Activated CD8-positive, alpha-beta T cell treated with anti-CD3 and anti-CD28 coated beads for 36 hours (primary cell): Measurements from ENCODE around the gene FSD2. TPM values are rescaled to one million over a fixed set of nuclear protein-coding genes. Genes with fewer than 3 reads are reported as not detected.
A peak's percentile ranks its signal among the peaks of the same experiment; 100 is the strongest.

Experiments
- ATAC-seq: fragments of 200-7000 bp; cut with Tn5 transposase; one replicate; pipeline ENCODE4 v1.10.0; 2021; ENCODE audit warnings: mild to moderate bottlenecking, moderate library complexity
- CTCF ChIA-PET: fragments of 350-600 bp; sonication (Branson Sonifier 250); formaldehyde crosslinking; loops from one replicate; lab custom pipeline; 2021; ENCODE audit warnings: antibody characterized with exemption; lab: Charles Lee
- POLR2A ChIA-PET: fragments of 350-600 bp; sonication (Branson Sonifier 250); formaldehyde crosslinking; loops from one replicate; lab custom pipeline; 2021; ENCODE audit warnings: antibody characterized with exemption; lab: Charles Lee
- DNase-seq: peaks from one replicate; pipeline ENCODE4 v3.0.0-alpha.2; 2020
- H3K27ac Mint-ChIP-seq: one replicate; pipeline ENCODE4 v1.8.0; 2021; ENCODE audit warnings: mild to moderate bottlenecking, mixed read lengths
- H3K27me3 Mint-ChIP-seq: one replicate; pipeline ENCODE4 v1.8.0; 2021; ENCODE audit warnings: mixed read lengths
- H3K36me3 Mint-ChIP-seq: one replicate; pipeline ENCODE4 v1.8.0; 2021; ENCODE audit warnings: low read depth, mixed read lengths
- H3K4me1 Mint-ChIP-seq: one replicate; pipeline ENCODE4 v1.8.0; 2021; ENCODE audit warnings: low read depth, mixed read lengths
- H3K4me3 Mint-ChIP-seq: one replicate; pipeline ENCODE4 v1.8.0; 2021; ENCODE audit warnings: mild to moderate bottlenecking, moderate library complexity, mixed read lengths
- H3K9me3 Mint-ChIP-seq: one replicate; pipeline ENCODE4 v1.8.0; 2021; ENCODE audit warnings: mixed read lengths
- intact Hi-C: fragments of 100-400 bp; cut with micrococcal nuclease; formaldehyde crosslinking; loops from one replicate; pipeline ENCODE4 v1.10.0; 2022
- total RNA-seq, 2 experiments: library from RNA; stranded (reverse); gene quantifications; one replicate each; pipeline ENCODE4 v1.2.3, GENCODE V29; 2021
- TF ChIP-seq, protein P1 (sequence below): fragments of 200-600 bp; IDR thresholded peaks from one replicate; pipeline ENCODE4 v1.8.0; 2022; ENCODE audit warnings: antibody characterized with exemption, mild to moderate bottlenecking

FSD2 gene
- total RNA-seq, 2 experiments from 2014 or later: not detected

DNA sequence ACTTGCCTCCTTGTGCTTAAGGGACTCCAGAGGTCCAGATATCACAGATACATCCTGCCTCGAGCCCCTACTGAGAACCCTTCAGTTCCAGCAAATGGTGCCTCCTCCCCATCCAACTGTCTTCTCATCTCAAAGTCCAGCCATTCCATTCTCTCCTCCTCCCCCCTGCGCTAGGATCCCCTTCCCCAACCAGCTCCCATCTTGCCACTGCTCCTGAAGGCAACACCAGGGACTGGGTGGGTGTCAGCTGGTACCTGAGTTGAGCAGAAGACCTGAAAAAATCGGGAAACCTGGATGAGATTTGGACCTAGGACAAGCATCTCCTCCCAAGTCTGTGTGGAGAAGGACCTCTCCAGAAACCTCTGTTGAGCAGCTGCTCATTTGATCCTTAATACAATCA is 93.8 kb downstream of the FSD2 start:
- peaks cover 5% of the 10 kb centered on the region for H3K9me3 Mint-ChIP-seq
- no peaks in the 10 kb centered on the region for H3K36me3 Mint-ChIP-seq
- no peak overlapping the region for H3K27ac Mint-ChIP-seq
- intact Hi-C loops: no loop called here
- no peak overlapping the region for H3K4me3 Mint-ChIP-seq
- no peak for DNase-seq
- ChIA-PET CTCF (interaction anchor here (1.0 kb wide), 1 partner anchor 29 kb away, joined by 3 read pairs; no protein-coding TSS in a partner anchor), POLR2A (interaction anchor here (1.8 kb wide), 1 partner anchor 19 kb away, joined by 5 read pairs; no protein-coding TSS in a partner anchor)
- peaks cover 19% of the 10 kb centered on the region for H3K27me3 Mint-ChIP-seq
- TF ChIP-seq, protein P1, sequence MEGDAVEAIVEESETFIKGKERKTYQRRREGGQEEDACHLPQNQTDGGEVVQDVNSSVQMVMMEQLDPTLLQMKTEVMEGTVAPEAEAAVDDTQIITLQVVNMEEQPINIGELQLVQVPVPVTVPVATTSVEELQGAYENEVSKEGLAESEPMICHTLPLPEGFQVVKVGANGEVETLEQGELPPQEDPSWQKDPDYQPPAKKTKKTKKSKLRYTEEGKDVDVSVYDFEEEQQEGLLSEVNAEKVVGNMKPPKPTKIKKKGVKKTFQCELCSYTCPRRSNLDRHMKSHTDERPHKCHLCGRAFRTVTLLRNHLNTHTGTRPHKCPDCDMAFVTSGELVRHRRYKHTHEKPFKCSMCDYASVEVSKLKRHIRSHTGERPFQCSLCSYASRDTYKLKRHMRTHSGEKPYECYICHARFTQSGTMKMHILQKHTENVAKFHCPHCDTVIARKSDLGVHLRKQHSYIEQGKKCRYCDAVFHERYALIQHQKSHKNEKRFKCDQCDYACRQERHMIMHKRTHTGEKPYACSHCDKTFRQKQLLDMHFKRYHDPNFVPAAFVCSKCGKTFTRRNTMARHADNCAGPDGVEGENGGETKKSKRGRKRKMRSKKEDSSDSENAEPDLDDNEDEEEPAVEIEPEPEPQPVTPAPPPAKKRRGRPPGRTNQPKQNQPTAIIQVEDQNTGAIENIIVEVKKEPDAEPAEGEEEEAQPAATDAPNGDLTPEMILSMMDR: no peak
- no peak for ATAC-seq
- no peaks in the 10 kb centered on the region for H3K4me1 Mint-ChIP-seq

DNA sequence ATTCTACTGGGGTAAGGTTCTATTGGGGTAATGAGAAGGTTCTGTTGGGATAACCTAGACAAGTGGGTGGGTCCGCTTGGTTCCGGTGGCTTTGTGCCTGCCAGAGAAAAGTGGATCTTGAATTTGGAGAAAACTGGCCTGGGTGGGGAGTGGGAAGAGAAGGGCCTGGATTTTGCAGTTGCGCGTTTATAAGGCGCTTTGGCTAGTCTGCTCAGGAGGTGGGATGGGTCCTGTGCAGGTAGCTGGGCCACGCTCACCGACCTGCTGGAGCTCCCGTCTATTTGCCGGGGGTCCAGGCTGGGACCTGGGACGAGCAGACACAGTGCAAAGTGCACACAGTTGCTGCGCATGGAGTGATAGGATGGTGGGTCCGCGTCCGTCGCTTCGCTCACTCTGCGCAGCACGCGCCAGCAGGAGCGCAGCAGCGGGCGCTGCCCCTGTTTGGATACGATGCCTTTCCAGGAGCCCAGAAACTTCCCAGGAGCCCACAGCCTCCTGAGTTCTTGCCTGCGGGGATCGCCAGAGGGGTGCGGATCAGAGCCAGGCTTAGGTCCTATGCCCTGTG is 94.9 kb downstream of the FSD2 start:
- Mint-ChIP-seq H3K4me3 (peak overlapping the region; percentile 44), H3K9me3 (no peaks in the 10 kb centered on the region), H3K27me3 (peaks cover 19% of the 10 kb centered on the region), H3K4me1 (no peaks in the 10 kb centered on the region), H3K36me3 (no peaks in the 10 kb centered on the region), H3K27ac (no peak overlapping the region)
- no peak for ATAC-seq
- intact Hi-C loops: no loop called here
- DNase-seq: no peak
- CTCF ChIA-PET: interaction anchor here (1.0 to 1.2 kb wide), 4 partner anchors 30 to 300 kb away, joined by 3 to 4 read pairs (median 3); partner anchors contain the start of gene C15orf40
- POLR2A ChIA-PET: interaction anchor here (0.7 kb wide), 1 partner anchor 47 kb away, joined by 3 read pairs; no protein-coding TSS in a partner anchor
- TF ChIP-seq, protein P1: no peak

DNA sequence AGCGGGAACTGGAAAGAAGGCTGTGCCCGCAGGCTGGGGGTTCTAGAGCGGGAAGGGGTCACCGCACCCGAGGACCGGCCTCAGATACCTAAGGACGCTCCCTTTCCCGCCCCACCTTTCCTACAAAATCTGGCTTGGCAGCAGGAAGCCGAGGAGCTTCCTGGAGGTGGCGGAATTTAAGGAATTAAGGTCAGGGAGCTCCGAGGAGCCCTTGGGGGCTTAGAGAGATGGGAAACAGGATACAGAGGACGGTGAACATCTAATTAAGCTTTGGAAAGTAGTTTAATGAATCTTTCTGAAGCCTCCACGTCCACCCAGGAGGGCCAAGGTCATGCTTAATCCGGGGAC is 95.7 kb downstream of the FSD2 start:
- no peaks in the 10 kb centered on the region for H3K36me3 Mint-ChIP-seq
- intact Hi-C loops: no loop called here
- ChIA-PET POLR2A (no interaction called here), CTCF (interaction anchor here (1.0 to 1.2 kb wide), 4 partner anchors 29 to 301 kb away, joined by 3 to 4 read pairs (median 3); partner anchors contain the start of gene C15orf40)
- DNase-seq (no peak), ATAC-seq (no peak)
- H3K4me1 Mint-ChIP-seq: no peaks in the 10 kb centered on the region
- no peaks in the 10 kb centered on the region for H3K9me3 Mint-ChIP-seq
- peak overlapping the region; percentile 65 for H3K4me3 Mint-ChIP-seq
- TF ChIP-seq, protein P1: no peak
- H3K27me3 Mint-ChIP-seq: peaks cover 16% of the 10 kb centered on the region
- H3K27ac Mint-ChIP-seq: no peak overlapping the region

DNA sequence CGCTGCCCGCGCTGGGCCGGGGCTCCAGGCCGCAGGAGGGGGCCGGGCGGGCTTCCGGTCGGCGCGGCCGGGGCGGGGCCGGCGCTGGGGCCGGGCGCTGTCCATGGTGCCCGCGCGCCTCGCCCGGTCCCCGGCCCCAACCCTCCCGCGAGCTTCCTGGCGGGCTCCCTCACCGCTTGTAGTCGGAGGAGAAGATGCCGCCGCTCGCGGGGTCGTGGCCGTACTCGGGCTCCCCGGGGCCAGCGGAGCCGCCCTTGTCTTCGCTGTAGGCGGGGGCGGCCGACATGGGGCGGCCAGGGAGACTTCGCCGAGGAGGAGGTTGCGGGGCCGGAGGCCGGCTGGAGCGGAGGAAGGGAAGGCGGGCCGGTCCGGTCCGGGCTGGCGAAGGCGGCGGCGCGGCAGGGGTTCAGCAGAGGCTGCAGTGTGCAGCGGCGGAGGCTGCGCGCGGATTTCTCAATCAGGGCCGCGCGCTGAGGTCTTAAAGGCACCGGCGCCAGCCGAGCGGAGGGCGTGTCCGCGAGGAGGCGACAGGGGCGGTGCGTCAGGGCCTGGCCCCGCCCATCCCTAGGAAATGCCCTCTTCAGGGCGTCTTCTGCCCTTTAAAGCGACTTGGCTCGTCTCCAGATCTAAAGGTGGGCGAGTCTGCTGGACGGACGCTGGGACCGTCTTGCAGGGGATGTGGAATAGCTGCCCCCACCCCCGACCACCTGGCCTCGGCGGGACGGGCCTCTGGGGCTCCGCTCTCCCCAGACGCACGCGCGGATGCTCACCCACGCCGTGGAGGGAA is 96.3 kb downstream of the FSD2 start, which contains the start of gene AP3B2:
Gene AP3B2 (minus strand): TSS at position 455 of the 787 bp plus-strand sequence. CDS start 169 bp downstream, at position 286.
- intact Hi-C loops: no loop called here

More for the DNA sequence above, 96.3 kb downstream of the FSD2 start, which contains the start of gene AP3B2:
- Mint-ChIP-seq H3K4me3 (peak within 1 kb of the TSS; percentile 65), H3K27ac (no peak within 1 kb of the TSS), H3K4me1 (no peaks in the 10 kb centered on the region), H3K9me3 (no peaks in the 10 kb centered on the region), H3K27me3 (peaks cover 16% of the 10 kb centered on the region), H3K36me3 (no peaks in the 10 kb centered on the region)
- DNase-seq (peak; percentile 81), ATAC-seq (peak; percentile 97)
- CTCF ChIA-PET: interaction anchor here (1.0 to 1.2 kb wide), 4 partner anchors 29 to 302 kb away, joined by 3 to 4 read pairs (median 3); partner anchors contain the start of gene C15orf40
- POLR2A ChIA-PET: no interaction called here
- TF ChIP-seq, protein P1: no peak
